ENCODE measurements around the gene PPP2R5D.

DNA sequence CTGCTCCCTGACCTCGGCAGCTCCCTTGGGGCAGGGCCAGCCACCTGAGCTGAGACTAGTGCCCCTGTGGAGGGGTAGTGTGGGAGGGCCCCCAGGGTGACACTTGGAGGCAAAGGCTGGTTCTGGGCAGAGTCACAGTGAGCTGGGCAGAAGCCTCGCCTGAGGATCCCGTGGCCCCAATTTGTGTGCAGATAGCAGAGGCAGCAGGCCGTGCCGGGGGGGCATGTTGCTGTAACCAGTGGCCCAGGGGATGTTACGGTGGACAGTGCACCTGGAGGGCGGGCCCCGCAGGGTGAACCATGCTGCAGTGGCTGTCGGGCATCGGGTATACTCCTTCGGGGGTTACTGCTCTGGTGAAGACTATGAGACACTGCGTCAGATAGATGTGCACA is 32.6 kb downstream of the PPP2R5D start:
- TF ChIP-seq, protein P1, sequence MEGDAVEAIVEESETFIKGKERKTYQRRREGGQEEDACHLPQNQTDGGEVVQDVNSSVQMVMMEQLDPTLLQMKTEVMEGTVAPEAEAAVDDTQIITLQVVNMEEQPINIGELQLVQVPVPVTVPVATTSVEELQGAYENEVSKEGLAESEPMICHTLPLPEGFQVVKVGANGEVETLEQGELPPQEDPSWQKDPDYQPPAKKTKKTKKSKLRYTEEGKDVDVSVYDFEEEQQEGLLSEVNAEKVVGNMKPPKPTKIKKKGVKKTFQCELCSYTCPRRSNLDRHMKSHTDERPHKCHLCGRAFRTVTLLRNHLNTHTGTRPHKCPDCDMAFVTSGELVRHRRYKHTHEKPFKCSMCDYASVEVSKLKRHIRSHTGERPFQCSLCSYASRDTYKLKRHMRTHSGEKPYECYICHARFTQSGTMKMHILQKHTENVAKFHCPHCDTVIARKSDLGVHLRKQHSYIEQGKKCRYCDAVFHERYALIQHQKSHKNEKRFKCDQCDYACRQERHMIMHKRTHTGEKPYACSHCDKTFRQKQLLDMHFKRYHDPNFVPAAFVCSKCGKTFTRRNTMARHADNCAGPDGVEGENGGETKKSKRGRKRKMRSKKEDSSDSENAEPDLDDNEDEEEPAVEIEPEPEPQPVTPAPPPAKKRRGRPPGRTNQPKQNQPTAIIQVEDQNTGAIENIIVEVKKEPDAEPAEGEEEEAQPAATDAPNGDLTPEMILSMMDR (optimal IDR thresholded peaks at IDR 0.05 in 1 of 3, IDR thresholded peaks at IDR 0.05 in 1 of 3, conservative IDR thresholded peaks at IDR 0.05 in 1 of 3; ENCODE audit: extremely low read depth in 1 of 3, insufficient read depth in 2 of 3, low read length in 3 of 3): no peak
- TF ChIP-seq EZH2 (IDR thresholded peaks at IDR 0.05; ENCODE audit: low read length): no peak

Measured in keratinocyte (primary cell).